Kidney (tissue), 14 donors: ENCODE measurements around the gene ZNF32. TPM values are rescaled to one million over a fixed set of nuclear protein-coding genes. Genes with fewer than 3 reads are reported as not detected.

Experiments used
- DNase-seq, 5 donors: peaks; one replicate each; pipeline ENCODE4 v3.0.0-alpha.2; 2013 to 2020
- FAIRE-seq: peaks from 2 replicates; lab custom pipeline; 2012; peaks lifted over from hg19 to GRCh38; lab: Jason Lieb, UNC
- H3K27ac ChIP-seq, 2 donors: one replicate each; pipeline ENCODE4 v1.7.0; 2013; ENCODE audit warnings: low read depth in 2 of 2, low read length in 2 of 2, inconsistent platforms in 1 of 2
- H3K27me3 ChIP-seq: one replicate; pipeline ENCODE4 v1.7.1; 2013; ENCODE audit warnings: low read length, inconsistent platforms; ENCODE audit not compliant: control insufficient read depth, insufficient read depth
- H3K36me3 ChIP-seq, 3 donors: one replicate each; pipeline versions ENCODE4 v1.7.0 to v1.7.1; 2013; ENCODE audit warnings: low read length in 3 of 3, control low read depth in 1 of 3, inconsistent platforms in 1 of 3; ENCODE audit not compliant: insufficient read depth in 3 of 3, control insufficient read depth in 2 of 3
- H3K4me1 ChIP-seq, 3 donors: one replicate each; pipeline versions ENCODE4 v1.7.0 to v1.7.1; 2013; ENCODE audit warnings: low read length in 3 of 3, inconsistent platforms in 1 of 3, low read depth in 1 of 3; ENCODE audit not compliant: control insufficient read depth in 2 of 3, insufficient read depth in 2 of 3
- H3K4me3 ChIP-seq, 3 donors: one replicate each; pipeline versions ENCODE4 v1.7.0 to v1.8.1; 2013; ENCODE audit warnings: low read length in 3 of 3, control low read depth in 1 of 3, inconsistent platforms in 1 of 3
- H3K9ac ChIP-seq, 3 donors: one replicate each; pipeline versions ENCODE4 v1.7.0 to v1.7.1; 2013; ENCODE audit warnings: low read length in 3 of 3, control low read depth in 1 of 3, inconsistent platforms in 1 of 3
- H3K9me3 ChIP-seq, 3 donors: one replicate each; pipeline versions ENCODE4 v1.7.0 to v1.7.1; 2013; ENCODE audit warnings: low read length in 3 of 3, control low read depth in 1 of 3, inconsistent platforms in 1 of 3; ENCODE audit not compliant: control insufficient read depth in 2 of 3, insufficient read depth in 1 of 3
- intact Hi-C: fragments of 100-400 bp; cut with DNase I; formaldehyde crosslinking; loops from one replicate; pipeline ENCODE4 v1.11.1; 2022
- polyA plus RNA-seq: library from polyadenylated mRNA; stranded (reverse); fragments of 350-450 nt; fragmentation: Illumina TruSeq; extraction: RNeasy Lipid Tissue Mini Kit (QIAGEN cat#74804); gene quantifications from one replicate; pipeline ENCODE4 v1.2.3, GENCODE V29; 2014; ENCODE audit warnings: low read depth, low replicate concordance; ENCODE audit not compliant: insufficient read depth
- total RNA-seq: library from RNA; stranded (reverse); fragmentation: NEBNext Ultra II Directional; extraction: Animal tissue kit (Norgen Biotek cat#: 25700); gene quantifications from one replicate; pipeline ENCODE4 v1.2.1, GENCODE V29; 2021
- TF ChIP-seq, protein P1 (sequence below): IDR thresholded peaks from 3 replicates; pipeline ENCODE4 v1.5.1; 2012; ENCODE audit warnings: mild to moderate bottlenecking, moderate library complexity, borderline replicate concordance; ENCODE audit not compliant: insufficient read depth; ENCODE audit errors: extremely low read depth
- donor health status: control.
- donor health status: control.
- donor health status: control.
- donor health status: control.
- donor health status: control.
- donor health status: DM: yes; HTN: yes; CAD: no.
- donor health status: Normal renal cell carcinoma (clear cell type).

ZNF32 gene
- total and polyA plus RNA-seq, 2 donors from 2014 or later: 35.0 to 73.7 TPM

DNA sequence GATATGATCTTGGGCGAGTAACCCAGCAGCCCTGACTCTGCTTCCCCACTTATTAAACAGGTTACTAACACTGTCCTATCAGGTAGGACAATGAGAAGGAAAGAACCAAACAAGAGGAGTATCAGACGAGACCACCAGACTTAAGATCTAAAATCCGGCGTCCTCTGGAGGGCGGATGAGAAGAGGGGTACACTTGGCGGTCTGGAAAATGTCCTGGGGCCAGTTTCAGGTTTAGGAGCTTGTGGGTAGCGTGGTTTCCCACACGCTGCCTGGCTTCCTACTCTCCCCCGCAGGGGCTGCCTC, 635 bp downstream of the ZNF32 start:
- FAIRE-seq: no peak
- DNase-seq: no peak
- H3K27me3 ChIP-seq: no peaks in the 10 kb centered on the region
- TF ChIP-seq, protein P1, sequence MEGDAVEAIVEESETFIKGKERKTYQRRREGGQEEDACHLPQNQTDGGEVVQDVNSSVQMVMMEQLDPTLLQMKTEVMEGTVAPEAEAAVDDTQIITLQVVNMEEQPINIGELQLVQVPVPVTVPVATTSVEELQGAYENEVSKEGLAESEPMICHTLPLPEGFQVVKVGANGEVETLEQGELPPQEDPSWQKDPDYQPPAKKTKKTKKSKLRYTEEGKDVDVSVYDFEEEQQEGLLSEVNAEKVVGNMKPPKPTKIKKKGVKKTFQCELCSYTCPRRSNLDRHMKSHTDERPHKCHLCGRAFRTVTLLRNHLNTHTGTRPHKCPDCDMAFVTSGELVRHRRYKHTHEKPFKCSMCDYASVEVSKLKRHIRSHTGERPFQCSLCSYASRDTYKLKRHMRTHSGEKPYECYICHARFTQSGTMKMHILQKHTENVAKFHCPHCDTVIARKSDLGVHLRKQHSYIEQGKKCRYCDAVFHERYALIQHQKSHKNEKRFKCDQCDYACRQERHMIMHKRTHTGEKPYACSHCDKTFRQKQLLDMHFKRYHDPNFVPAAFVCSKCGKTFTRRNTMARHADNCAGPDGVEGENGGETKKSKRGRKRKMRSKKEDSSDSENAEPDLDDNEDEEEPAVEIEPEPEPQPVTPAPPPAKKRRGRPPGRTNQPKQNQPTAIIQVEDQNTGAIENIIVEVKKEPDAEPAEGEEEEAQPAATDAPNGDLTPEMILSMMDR: no peak
- H3K9ac ChIP-seq: peak overlapping the region; percentile 14 to 81 (median 43)
- intact Hi-C loops: no loop called here
- H3K9me3 ChIP-seq: peaks cover 10 to 36% (median 23%) of the 10 kb centered on the region in 3 donors
- H3K27ac ChIP-seq: no peak overlapping the region
- peak overlapping the region; percentile 44 to 76 (median 73) for H3K4me3 ChIP-seq
- peaks cover 14 to 31% (median 27%) of the 10 kb centered on the region in 3 donors for H3K36me3 ChIP-seq
- no peaks in the 10 kb centered on the region for H3K4me1 ChIP-seq

DNA sequence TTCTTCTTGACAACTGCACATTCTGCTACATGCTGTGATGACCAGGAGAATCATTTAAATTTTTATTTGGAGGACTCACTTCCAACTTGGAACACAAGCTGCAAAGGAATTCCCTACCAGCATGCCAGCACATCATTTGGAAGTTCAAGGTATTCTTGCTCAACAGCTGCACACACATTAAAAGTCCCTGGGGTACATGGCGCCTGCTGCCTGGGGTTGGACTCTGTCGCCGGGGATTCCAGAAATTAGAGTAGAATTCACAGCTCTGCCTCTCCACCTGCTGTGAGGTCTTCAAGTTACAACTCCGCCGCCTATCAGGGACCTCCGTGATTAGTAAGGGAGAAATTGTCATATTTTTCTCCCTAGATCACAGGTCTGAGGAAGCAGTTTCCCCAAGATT, 1.1 kb downstream of the ZNF32 start:
- intact Hi-C loops: no loop called here
- no peak overlapping the region for H3K27ac ChIP-seq
- peaks cover 14 to 32% (median 27%) of the 10 kb centered on the region in 3 donors for H3K36me3 ChIP-seq
- DNase-seq: no peak
- H3K4me3 ChIP-seq: peak overlapping the region; percentile 44 to 76 (median 73)
- peaks cover 10 to 40% (median 27%) of the 10 kb centered on the region in 3 donors for H3K9me3 ChIP-seq
- no peak overlapping the region for H3K9ac ChIP-seq
- no peaks in the 10 kb centered on the region for H3K27me3 ChIP-seq
- FAIRE-seq: no peak
- H3K4me1 ChIP-seq: no peaks in the 10 kb centered on the region
- TF ChIP-seq, protein P1: no peak

DNA sequence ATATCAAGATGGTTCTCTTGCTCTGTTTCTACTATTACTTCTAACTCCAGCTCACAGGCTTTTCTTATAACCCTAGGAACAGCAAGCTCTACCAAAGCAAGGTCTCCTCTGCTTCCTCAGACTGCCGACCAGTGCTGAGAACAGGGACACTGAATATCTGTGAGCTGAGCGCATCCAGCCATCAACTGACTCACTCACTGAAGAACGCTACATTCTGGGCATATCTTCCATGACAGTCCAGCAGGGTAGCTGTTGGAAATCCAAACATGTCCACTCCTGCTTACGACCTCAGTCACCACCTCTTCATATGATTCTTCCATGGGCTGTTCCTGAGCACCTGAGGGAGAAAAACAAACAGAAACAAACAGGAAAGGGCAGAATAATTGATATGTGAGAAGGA, 2.8 kb downstream of the ZNF32 start:
- DNase-seq (no peak), FAIRE-seq (no peak)
- Histone ChIP-seq H3K36me3 (peaks cover 14 to 32% (median 27%) of the 10 kb centered on the region in 3 donors), H3K27me3 (no peaks in the 10 kb centered on the region), H3K27ac (no peak overlapping the region), H3K4me1 (no peaks in the 10 kb centered on the region), H3K4me3 (no peak overlapping the region), H3K9ac (no peak overlapping the region), H3K9me3 (peaks cover 14 to 54% (median 27%) of the 10 kb centered on the region in 3 donors)
- intact Hi-C loops: no loop called here
- TF ChIP-seq, protein P1: no peak

DNA sequence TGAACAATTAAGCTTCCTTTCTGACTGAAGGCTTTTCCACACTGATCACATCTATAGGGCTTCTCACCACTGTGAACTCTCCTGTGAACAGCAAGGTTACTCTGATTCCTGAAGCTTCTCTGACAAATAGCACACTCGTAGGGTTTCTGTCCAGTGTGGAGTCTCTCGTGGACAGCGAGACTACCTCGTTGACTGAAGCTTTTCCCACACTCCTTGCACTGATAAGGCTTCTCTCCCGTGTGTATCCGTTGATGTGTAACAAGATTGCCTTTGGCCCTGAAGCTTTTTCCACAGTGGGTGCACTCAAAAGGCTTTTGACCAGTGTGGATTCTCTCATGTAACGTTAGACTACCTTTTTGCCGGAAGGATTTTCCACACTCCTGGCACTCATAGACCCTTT, 4.4 kb downstream of the ZNF32 start:
- Histone ChIP-seq H3K4me1 (no peaks in the 10 kb centered on the region), H3K36me3 (peaks cover 14 to 32% (median 27%) of the 10 kb centered on the region in 3 donors), H3K9me3 (peaks cover 14 to 58% (median 27%) of the 10 kb centered on the region in 3 donors), H3K4me3 (peak overlapping the region in 1 of 3 donors; percentile 49), H3K9ac (no peak overlapping the region), H3K27me3 (no peaks in the 10 kb centered on the region), H3K27ac (no peak overlapping the region)
- FAIRE-seq: no peak
- TF ChIP-seq, protein P1: no peak
- no peak for DNase-seq
- intact Hi-C loops: no loop called here
